IPS DF 6.9 (cell line): ENCODE measurements around the gene CFAP157.

Source experiments
- DNase-seq: peaks from one replicate; pipeline ENCODE4 v3.0.0-alpha.2; 2013; ENCODE audit warnings: low read depth, low spot score
- H3K27ac ChIP-seq: one replicate; pipeline ENCODE4 v1.5.1; 2013; ENCODE audit warnings: low read length, control low read depth
- H3K27me3 ChIP-seq: 2 replicates; pipeline ENCODE4 v1.6.1; 2013; ENCODE audit warnings: mild to moderate bottlenecking, low read length; ENCODE audit not compliant: control insufficient read depth, insufficient read depth
- H3K36me3 ChIP-seq: 2 replicates; pipeline ENCODE4 v1.6.1; 2013; ENCODE audit warnings: low read length; ENCODE audit not compliant: control insufficient read depth, insufficient read depth
- H3K4me1 ChIP-seq: 2 replicates; pipeline ENCODE4 v1.6.1; 2013; ENCODE audit warnings: low read length; ENCODE audit not compliant: control insufficient read depth, insufficient read depth
- H3K4me3 ChIP-seq: 2 replicates; pipeline ENCODE4 v1.5.1; 2013; ENCODE audit warnings: mild to moderate bottlenecking, low read length
- H3K9me3 ChIP-seq: 2 replicates; pipeline ENCODE4 v1.6.1; 2013; ENCODE audit warnings: low read length, inconsistent platforms; ENCODE audit not compliant: control insufficient read depth, insufficient read depth
- WGBS: extraction: QIAGEN DNeasy Blood & Tissue Kit; methylation state at CpG from one replicate; pipeline ENCODE4 v1.1.7; 2013; ENCODE audit warnings: mixed read lengths, missing lambda C conversion rate; ENCODE audit not compliant: insufficient read length, insufficient coverage; 5-methylcytosine and 5-hydroxymethylcytosine counted together

Gene CFAP157

DNA sequence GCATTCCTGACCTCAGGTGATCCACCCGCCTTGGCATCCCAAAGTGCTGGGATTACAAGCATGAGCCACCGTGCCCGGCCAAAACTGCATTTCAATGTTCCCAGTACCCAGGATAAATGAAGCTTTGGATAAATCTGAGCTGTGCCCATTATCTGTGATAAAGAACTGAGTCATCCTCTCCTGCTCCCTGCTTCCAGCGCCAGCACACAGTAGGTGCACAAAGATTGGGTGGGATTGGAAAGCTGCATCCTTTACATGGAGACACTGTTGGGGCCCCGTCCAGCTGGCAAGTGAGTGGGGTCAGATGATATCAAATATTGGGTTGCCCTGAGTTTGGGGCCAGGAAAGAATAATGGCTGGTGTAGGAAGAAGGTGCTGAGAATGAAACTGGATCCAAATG is 54.3 kb downstream of the CFAP157 start:
- no peaks in the 10 kb centered on the region for H3K9me3 ChIP-seq
- DNase-seq, result no peak
- H3K4me3 ChIP-seq, result no peak overlapping the region
- WGBS, result no CpG with 5 or more reads among the region's 5 CpGs
- no peak overlapping the region for H3K27ac ChIP-seq
- peaks cover 6% of the 10 kb centered on the region; the same call in 1 of the 2 replicates for H3K4me1 ChIP-seq
- H3K36me3 ChIP-seq, result no peaks in the 10 kb centered on the region
- H3K27me3 ChIP-seq, result no peaks in the 10 kb centered on the region

DNA sequence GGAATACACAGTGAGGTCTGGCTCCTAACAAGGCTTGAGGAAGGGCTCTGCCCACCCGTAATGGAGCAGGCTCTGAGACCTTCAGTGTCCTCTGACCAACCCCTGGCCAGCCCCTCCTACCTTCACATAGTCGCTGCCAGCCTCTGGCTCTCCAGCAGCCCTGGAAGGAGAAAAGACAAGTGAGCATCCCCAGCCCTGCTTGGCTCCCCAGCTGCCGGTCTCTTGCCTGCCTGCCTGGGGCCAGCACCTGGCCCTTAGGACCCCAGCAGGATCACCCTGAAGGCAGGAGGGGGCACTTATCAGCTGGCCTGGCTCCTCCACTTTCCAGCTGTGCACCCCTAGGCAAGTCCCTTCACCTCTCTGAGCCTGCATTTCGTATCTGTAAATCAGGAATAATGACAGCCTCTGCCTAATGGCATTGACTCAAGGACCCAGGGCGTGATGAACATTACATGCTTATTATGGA is 54.7 kb downstream of the CFAP157 start:
- no peak overlapping the region for H3K4me3 ChIP-seq
- H3K9me3 ChIP-seq, result no peaks in the 10 kb centered on the region
- no CpG with 5 or more reads among the region's 5 CpGs for WGBS
- DNase-seq, result no peak
- H3K27me3 ChIP-seq, result no peaks in the 10 kb centered on the region
- H3K4me1 ChIP-seq, result peaks cover 6% of the 10 kb centered on the region; the same call in 1 of the 2 replicates
- no peaks in the 10 kb centered on the region for H3K36me3 ChIP-seq
- H3K27ac ChIP-seq, result no peak overlapping the region

DNA sequence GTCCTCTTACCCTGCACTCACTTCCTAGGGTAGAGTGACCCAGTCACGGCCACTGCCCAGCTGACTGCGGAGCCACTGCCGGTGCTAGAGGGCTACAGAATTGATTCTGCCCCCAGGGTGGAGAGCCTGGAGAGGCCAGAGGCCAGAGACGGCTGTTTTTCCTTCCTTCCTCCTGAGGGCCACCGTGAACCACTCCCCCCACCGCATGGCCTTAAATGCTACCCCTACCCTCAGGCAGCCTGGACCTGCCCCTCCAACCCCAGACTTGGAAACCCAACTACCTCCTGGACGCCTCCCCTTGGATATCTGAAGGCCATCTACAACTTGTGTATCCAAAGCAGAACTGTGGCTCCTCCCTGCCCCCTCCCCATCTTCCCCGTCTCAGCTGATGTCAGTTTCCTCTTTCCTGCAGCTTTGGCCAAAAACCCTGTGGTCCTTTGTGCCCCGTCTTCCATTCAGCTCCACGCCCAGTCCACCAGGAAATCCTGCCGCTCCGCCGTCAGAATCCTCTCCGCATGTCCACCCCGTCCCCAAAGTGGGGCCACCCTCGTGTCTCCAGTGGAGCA is 55.4 kb downstream of the CFAP157 start:
- Histone ChIP-seq H3K4me1 (peaks cover 6% of the 10 kb centered on the region; the same call in 1 of the 2 replicates), H3K9me3 (no peaks in the 10 kb centered on the region), H3K4me3 (no peak overlapping the region), H3K27ac (no peak overlapping the region), H3K27me3 (no peaks in the 10 kb centered on the region), H3K36me3 (no peaks in the 10 kb centered on the region)
- WGBS, result no CpG with 5 or more reads among the region's 16 CpGs
- DNase-seq, result no peak

DNA sequence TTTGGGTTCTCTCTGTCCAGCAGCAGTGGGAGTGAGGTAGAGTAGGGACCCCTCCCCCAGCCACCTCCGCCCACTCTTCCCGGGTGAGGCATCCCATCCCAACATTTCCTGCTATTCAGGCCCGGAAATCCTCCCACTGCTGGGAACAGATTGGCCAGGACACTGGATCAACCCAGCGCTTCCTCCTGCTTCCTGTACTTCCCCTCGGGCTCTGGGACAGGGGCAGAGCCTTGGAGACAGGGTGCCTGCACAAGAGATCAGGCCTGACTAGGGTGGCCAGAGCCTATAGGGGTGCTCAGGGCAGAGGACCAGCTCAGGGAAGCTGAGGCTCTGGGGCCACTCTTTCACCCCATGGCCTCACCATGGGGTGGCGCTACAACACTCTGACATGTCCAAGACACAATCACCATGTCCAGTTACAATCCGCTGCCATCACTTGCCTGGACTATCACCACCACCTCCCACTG is 57.2 kb downstream of the CFAP157 start:
- H3K4me3 ChIP-seq, result no peak overlapping the region
- no peaks in the 10 kb centered on the region for H3K27me3 ChIP-seq
- no peak overlapping the region for H3K27ac ChIP-seq
- no peak for DNase-seq
- H3K36me3 ChIP-seq, result no peaks in the 10 kb centered on the region
- WGBS, result no CpG with 5 or more reads among the region's 7 CpGs
- H3K4me1 ChIP-seq, result peaks cover 6% of the 10 kb centered on the region; the same call in 1 of the 2 replicates
- no peaks in the 10 kb centered on the region for H3K9me3 ChIP-seq

DNA sequence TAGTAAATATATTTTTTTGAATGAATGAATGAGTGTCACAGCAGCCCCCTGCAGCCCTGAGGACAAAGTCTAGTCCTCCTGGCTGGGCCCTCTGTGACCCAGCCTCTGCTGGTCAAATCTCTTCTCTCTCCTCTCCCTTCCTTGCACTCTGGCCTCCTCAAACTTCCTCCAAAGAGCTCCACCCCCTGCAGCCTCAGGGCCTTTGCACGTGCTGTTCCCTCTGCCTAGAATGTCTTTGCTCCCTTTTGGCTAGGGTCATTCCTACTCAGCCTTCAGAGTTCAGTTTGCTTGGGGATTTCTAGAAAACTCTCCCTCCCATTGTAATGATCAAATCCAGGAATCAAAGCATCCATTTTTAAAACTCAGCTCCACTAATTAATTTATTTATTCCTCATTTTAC is 58.6 kb downstream of the CFAP157 start:
- Histone ChIP-seq H3K27ac (no peak overlapping the region), H3K27me3 (no peaks in the 10 kb centered on the region), H3K4me3 (no peak overlapping the region), H3K9me3 (no peaks in the 10 kb centered on the region), H3K4me1 (peaks cover 11% of the 10 kb centered on the region), H3K36me3 (no peaks in the 10 kb centered on the region)
- no peak for DNase-seq
- no CpG with 5 or more reads among the region's 1 CpG for WGBS
